ENCODE measurements around the gene GPR37L1.
"Not testable (repeated sequence)": the region's sequence is repeated elsewhere in the genome, so short reads cannot be mapped to it uniquely, and the experiment has no call there.

GPR37L1 gene

DNA sequence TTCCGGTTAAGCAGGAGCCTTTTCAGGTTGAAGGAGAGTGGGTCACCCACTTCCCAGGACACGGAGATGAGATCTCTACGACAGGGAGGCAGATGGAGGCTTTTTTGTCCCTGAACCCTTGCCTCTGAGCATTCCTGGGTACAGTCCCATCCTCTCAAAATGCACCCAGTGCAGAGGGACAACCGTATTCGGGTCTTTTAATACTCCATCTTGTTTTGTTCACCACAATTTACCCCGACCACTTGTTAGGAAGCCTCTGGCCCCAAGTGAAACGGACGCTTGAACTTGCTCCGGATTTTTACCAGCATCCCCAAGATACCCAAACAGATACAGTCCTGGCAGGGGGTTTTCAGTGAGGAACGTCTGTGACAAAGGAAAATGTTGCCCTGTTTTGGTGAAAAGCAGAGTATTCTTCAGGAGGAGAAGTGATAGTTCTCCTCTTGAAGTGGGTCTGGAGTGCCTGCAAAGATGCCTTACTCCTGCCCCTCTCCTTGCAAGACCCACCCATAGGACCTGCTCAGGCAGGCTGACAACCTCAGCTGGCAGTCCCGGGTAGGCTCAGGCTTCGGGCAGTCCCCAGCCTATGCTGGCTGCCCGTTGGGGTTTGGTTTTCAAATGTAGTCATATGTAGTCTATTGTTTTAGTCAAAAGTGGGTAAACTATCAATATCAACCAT lies 22.5 kb downstream of the GPR37L1 start:
- no peaks in the 10 kb centered on the region for H3K36me3 ChIP-seq (ENCODE audit: control insufficient read depth, insufficient read depth, low read length)
- no peaks in the 10 kb centered on the region for H3K9me3 ChIP-seq (ENCODE audit: control insufficient read depth, low read length)
- peak overlapping the region; percentile 65 for H3K4me3 ChIP-seq (ENCODE audit: insufficient read depth, low read depth, low read length)
- 23 to 25% methylated on average over 12 to 13 of the region's 13 CpGs for WGBS, 2 experiments
- H3K27ac ChIP-seq (ENCODE audit: insufficient read depth, low read depth, low read length, poor library complexity, severe bottlenecking), result no peak overlapping the region
- peaks cover 6% of the 10 kb centered on the region for H3K4me1 ChIP-seq (ENCODE audit: control insufficient read depth, insufficient read depth, low read length)
- H3K27me3 ChIP-seq (ENCODE audit: control insufficient read depth, insufficient read depth, low read length, poor library complexity, severe bottlenecking), result peaks cover 9% of the 10 kb centered on the region

DNA sequence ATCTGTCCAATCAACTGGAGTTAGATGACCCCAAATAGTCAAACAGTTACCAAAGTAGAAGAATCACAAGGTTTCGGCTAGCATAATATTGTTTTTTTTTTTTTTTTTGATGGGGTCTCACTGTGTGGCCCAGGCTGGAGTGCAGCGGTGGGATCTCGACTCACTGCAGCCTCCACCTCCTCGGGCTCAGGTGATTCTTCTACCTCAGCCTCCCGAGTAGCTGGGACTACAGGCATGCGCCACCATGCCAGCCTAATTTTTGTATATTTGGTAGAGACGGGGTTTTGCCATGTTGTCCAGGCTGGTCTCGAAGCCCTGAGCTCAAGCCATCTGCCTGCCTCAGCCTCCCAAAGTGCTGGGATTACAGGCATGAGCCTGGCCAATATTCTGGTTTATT lies 23.0 kb downstream of the GPR37L1 start:
- not testable (repeated sequence) for H3K4me3 ChIP-seq (ENCODE audit: insufficient read depth, low read depth, low read length); H3K9me3 ChIP-seq (ENCODE audit: control insufficient read depth, low read length); H3K4me1 ChIP-seq (ENCODE audit: control insufficient read depth, insufficient read depth, low read length); H3K36me3 ChIP-seq (ENCODE audit: control insufficient read depth, insufficient read depth, low read length); H3K27me3 ChIP-seq (ENCODE audit: control insufficient read depth, insufficient read depth, low read length, poor library complexity, severe bottlenecking); H3K27ac ChIP-seq (ENCODE audit: insufficient read depth, low read depth, low read length, poor library complexity, severe bottlenecking)
- 89 to 95% methylated on average over 8 of the region's 8 CpGs for WGBS, 2 experiments

DNA sequence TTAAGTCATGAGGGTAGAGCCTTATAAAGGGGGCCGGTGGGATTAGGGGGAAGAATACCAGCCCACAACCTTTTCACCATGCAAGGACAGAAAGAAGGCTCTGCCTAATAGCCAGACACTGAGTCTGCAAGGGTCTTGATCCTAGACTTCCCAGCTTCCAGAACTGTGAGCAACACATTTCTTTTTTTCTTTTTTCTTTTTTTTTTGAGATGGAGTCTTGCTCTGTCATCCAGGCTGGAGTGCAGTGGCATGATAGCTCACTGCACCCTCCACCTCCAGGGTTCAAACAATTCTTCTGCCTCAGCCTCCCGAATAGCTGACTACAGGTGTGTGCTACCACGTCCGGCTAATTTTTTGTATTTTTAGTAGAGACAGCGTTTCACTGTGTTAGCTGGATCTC lies 23.6 kb downstream of the GPR37L1 start:
- no peaks in the 10 kb centered on the region for H3K36me3 ChIP-seq (ENCODE audit: control insufficient read depth, insufficient read depth, low read length)
- H3K27ac ChIP-seq (ENCODE audit: insufficient read depth, low read depth, low read length, poor library complexity, severe bottlenecking), result no peak overlapping the region
- peaks cover 9% of the 10 kb centered on the region for H3K27me3 ChIP-seq (ENCODE audit: control insufficient read depth, insufficient read depth, low read length, poor library complexity, severe bottlenecking)
- no peaks in the 10 kb centered on the region for H3K9me3 ChIP-seq (ENCODE audit: control insufficient read depth, low read length)
- no peak overlapping the region for H3K4me3 ChIP-seq (ENCODE audit: insufficient read depth, low read depth, low read length)
- H3K4me1 ChIP-seq (ENCODE audit: control insufficient read depth, insufficient read depth, low read length), result peaks cover 6% of the 10 kb centered on the region
- WGBS, 2 experiments, result 94 to 95% methylated on average over 5 of the region's 5 CpGs

DNA sequence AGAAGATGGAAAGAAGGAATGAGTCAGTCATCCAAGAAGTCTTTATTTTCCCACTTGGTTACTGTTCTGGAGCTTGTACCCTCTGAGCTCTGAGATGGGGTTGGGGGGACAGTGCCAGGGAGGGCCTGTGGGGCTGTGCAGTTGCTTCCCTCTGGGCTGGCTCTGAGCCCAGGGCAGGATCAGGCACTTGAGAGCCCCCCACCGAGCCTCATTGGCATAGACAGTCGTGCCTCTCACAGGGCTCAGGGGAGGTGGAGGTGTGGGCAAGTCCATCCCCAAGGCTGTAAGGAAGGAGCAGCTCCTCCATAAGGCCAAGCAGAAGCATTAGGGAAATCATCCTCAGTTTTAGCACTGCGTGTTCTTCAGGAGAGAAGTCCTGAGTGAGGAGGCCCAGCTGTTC lies 24.3 kb downstream of the GPR37L1 start:
- peaks cover 6% of the 10 kb centered on the region for H3K4me1 ChIP-seq (ENCODE audit: control insufficient read depth, insufficient read depth, low read length)
- peaks cover 9% of the 10 kb centered on the region for H3K27me3 ChIP-seq (ENCODE audit: control insufficient read depth, insufficient read depth, low read length, poor library complexity, severe bottlenecking)
- no peak overlapping the region for H3K27ac ChIP-seq (ENCODE audit: insufficient read depth, low read depth, low read length, poor library complexity, severe bottlenecking)
- WGBS, 2 experiments, result 70 to 83% methylated on average over 3 of the region's 3 CpGs
- no peak overlapping the region for H3K4me3 ChIP-seq (ENCODE audit: insufficient read depth, low read depth, low read length)
- H3K36me3 ChIP-seq (ENCODE audit: control insufficient read depth, insufficient read depth, low read length), result no peaks in the 10 kb centered on the region
- no peaks in the 10 kb centered on the region for H3K9me3 ChIP-seq (ENCODE audit: control insufficient read depth, low read length)

DNA sequence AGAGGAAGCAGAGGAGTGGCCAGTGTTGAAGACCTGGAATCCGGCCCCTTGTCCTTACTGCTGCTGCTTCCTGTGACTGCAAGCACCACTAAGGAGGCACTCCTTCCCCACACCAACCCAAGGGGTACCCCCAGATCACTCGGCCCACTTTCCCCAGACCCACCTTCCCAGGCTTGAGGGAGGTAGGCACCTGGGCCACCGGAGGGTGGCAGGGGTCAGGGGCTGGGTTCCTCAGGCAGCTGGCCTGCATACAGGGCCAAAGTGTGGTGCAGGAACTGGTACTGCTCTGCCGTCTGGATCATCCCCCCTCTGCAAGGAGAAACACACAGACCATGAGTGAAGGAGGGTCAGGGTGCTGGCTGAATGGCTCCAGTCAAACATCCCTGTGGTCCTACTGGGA lies 25.7 kb downstream of the GPR37L1 start:
- Histone ChIP-seq H3K4me1 (ENCODE audit: control insufficient read depth, insufficient read depth, low read length) (peaks cover 1% of the 10 kb centered on the region), H3K4me3 (ENCODE audit: insufficient read depth, low read depth, low read length) (no peak overlapping the region), H3K9me3 (ENCODE audit: control insufficient read depth, low read length) (no peaks in the 10 kb centered on the region), H3K27ac (ENCODE audit: insufficient read depth, low read depth, low read length, poor library complexity, severe bottlenecking) (no peak overlapping the region), H3K27me3 (ENCODE audit: control insufficient read depth, insufficient read depth, low read length, poor library complexity, severe bottlenecking) (peaks cover 9% of the 10 kb centered on the region), H3K36me3 (ENCODE audit: control insufficient read depth, insufficient read depth, low read length) (no peaks in the 10 kb centered on the region)
- WGBS, 2 experiments, result 89 to 93% methylated on average over 4 of the region's 4 CpGs

DNA sequence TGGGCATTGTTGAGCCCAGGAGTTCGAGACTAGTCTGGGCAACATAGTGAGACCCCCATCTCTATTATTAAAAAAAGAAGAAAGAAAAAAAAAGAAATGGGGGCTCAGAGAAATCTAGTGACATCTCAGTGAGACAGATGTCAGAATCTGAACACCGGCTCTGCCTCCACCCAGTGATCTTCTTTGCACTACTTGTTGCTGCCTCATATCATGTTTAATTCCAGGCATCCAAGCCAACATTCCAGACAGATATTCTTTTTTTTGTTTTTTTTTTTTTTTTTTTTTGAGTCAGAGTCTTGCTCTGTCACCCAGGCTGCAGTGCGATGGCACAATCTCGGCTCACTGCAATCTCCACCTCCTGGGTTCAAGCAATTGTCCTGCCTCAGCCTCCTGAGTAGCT lies 26.8 kb downstream of the GPR37L1 start:
- H3K27ac ChIP-seq (ENCODE audit: insufficient read depth, low read depth, low read length, poor library complexity, severe bottlenecking), result no peak overlapping the region
- WGBS, 2 experiments, result 90 to 97% methylated on average over 4 of the region's 4 CpGs
- peaks cover 9% of the 10 kb centered on the region for H3K27me3 ChIP-seq (ENCODE audit: control insufficient read depth, insufficient read depth, low read length, poor library complexity, severe bottlenecking)
- H3K4me1 ChIP-seq (ENCODE audit: control insufficient read depth, insufficient read depth, low read length), result no peaks in the 10 kb centered on the region
- H3K36me3 ChIP-seq (ENCODE audit: control insufficient read depth, insufficient read depth, low read length), result no peaks in the 10 kb centered on the region
- H3K4me3 ChIP-seq (ENCODE audit: insufficient read depth, low read depth, low read length), result no peak overlapping the region
- no peaks in the 10 kb centered on the region for H3K9me3 ChIP-seq (ENCODE audit: control insufficient read depth, low read length)

DNA sequence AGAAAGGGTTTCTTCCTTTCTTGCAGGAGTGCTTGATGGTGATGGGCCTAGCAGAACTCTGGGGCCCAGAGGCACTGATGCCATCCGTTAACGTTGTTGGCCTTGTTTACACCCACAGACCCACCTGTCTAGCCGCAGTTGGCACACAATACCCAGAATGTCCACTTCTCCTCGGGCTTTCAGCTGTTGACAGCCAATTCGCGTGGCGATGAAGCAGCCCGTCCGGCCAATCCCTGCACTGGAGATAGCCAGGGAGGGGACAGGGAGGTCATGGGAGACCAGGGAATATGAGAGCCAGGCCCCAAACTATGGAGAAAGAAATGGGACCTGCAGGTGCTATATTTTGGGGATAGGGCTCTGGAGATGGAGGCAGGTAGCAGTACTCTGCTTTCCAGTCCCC lies 27.5 kb downstream of the GPR37L1 start:
- 92 to 95% methylated on average over 9 of the region's 9 CpGs for WGBS, 2 experiments
- Histone ChIP-seq H3K4me3 (ENCODE audit: insufficient read depth, low read depth, low read length) (no peak overlapping the region), H3K9me3 (ENCODE audit: control insufficient read depth, low read length) (no peaks in the 10 kb centered on the region), H3K4me1 (ENCODE audit: control insufficient read depth, insufficient read depth, low read length) (no peaks in the 10 kb centered on the region), H3K27me3 (ENCODE audit: control insufficient read depth, insufficient read depth, low read length, poor library complexity, severe bottlenecking) (peaks cover 3% of the 10 kb centered on the region), H3K36me3 (ENCODE audit: control insufficient read depth, insufficient read depth, low read length) (no peaks in the 10 kb centered on the region), H3K27ac (ENCODE audit: insufficient read depth, low read depth, low read length, poor library complexity, severe bottlenecking) (no peak overlapping the region)

DNA sequence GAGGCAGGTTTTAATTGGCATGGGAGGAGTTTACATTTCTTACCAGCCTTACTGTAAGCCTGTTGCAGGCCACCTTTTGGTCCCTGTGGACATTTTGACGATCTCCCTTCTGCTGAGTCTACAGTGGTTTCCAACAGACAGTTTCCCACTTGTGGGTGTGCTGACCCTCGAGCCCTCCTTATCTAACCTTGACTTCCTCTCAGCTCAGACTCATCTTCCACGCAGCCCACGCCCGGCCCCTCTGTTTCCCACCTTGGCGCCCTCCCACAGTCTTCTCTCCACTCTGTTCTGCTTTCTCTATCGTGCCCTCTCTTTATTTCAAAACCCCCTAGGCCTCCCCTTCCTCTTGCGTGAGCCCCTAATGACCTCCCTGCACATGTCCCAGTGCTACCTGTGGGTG lies 27.9 kb downstream of the GPR37L1 start:
- H3K4me3 ChIP-seq (ENCODE audit: insufficient read depth, low read depth, low read length), result no peak overlapping the region
- no peak overlapping the region for H3K27ac ChIP-seq (ENCODE audit: insufficient read depth, low read depth, low read length, poor library complexity, severe bottlenecking)
- H3K27me3 ChIP-seq (ENCODE audit: control insufficient read depth, insufficient read depth, low read length, poor library complexity, severe bottlenecking), result no peaks in the 10 kb centered on the region
- H3K9me3 ChIP-seq (ENCODE audit: control insufficient read depth, low read length), result no peaks in the 10 kb centered on the region
- no peaks in the 10 kb centered on the region for H3K36me3 ChIP-seq (ENCODE audit: control insufficient read depth, insufficient read depth, low read length)
- H3K4me1 ChIP-seq (ENCODE audit: control insufficient read depth, insufficient read depth, low read length), result no peaks in the 10 kb centered on the region
- 92 to 93% methylated on average over 8 of the region's 8 CpGs for WGBS, 2 experiments

DNA sequence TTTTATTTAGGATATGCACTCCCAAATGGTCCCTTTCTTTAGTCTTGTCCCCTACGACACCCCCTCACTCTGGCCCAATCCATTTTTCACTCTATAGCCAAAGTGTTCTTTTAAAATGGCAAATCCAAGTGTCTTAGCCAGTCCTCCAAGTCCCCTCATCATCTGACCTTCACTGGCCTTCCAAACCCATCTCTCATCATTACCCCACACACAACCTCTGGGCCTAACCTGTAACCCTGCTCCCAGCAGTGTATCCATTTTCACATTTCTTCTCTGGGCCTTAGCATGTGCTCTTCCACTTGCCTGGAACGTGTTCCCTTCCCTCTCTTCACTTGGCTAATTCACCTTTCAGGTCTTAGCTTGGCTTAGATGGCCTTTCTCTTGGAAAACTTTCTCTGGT lies 28.3 kb downstream of the GPR37L1 start:
- WGBS, 2 experiments, result 81 to 88% methylated on average over 2 of the region's 2 CpGs
- Histone ChIP-seq H3K36me3 (ENCODE audit: control insufficient read depth, insufficient read depth, low read length) (no peaks in the 10 kb centered on the region), H3K27me3 (ENCODE audit: control insufficient read depth, insufficient read depth, low read length, poor library complexity, severe bottlenecking) (no peaks in the 10 kb centered on the region), H3K4me3 (ENCODE audit: insufficient read depth, low read depth, low read length) (no peak overlapping the region), H3K9me3 (ENCODE audit: control insufficient read depth, low read length) (no peaks in the 10 kb centered on the region), H3K4me1 (ENCODE audit: control insufficient read depth, insufficient read depth, low read length) (no peaks in the 10 kb centered on the region), H3K27ac (ENCODE audit: insufficient read depth, low read depth, low read length, poor library complexity, severe bottlenecking) (no peak overlapping the region)

DNA sequence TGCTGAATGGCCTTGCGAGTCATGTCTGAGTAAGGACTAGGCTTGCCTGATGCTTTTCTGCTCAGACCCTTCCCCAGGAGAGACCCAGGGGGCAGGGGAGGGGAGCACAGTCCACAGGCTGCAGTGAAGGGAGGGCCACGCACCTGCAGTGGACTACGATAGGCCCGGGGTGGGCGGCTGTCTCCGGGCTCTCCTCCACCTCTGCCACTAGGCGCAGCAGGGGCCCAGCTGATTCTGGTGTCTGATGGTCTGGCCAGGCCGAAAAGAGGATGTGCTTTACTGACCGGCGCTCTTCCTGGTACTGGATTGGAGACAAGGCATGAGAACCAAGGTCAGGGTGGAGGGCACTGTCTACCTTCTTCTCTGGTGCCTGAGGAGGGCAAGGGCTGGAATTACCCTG lies 29.7 kb downstream of the GPR37L1 start:
- Histone ChIP-seq H3K27ac (ENCODE audit: insufficient read depth, low read depth, low read length, poor library complexity, severe bottlenecking) (no peak overlapping the region), H3K4me3 (ENCODE audit: insufficient read depth, low read depth, low read length) (no peak overlapping the region), H3K27me3 (ENCODE audit: control insufficient read depth, insufficient read depth, low read length, poor library complexity, severe bottlenecking) (no peaks in the 10 kb centered on the region), H3K9me3 (ENCODE audit: control insufficient read depth, low read length) (no peaks in the 10 kb centered on the region), H3K4me1 (ENCODE audit: control insufficient read depth, insufficient read depth, low read length) (no peaks in the 10 kb centered on the region), H3K36me3 (ENCODE audit: control insufficient read depth, insufficient read depth, low read length) (no peaks in the 10 kb centered on the region)
- WGBS, 2 experiments, result 81 to 82% methylated on average over 10 of the region's 10 CpGs

DNA sequence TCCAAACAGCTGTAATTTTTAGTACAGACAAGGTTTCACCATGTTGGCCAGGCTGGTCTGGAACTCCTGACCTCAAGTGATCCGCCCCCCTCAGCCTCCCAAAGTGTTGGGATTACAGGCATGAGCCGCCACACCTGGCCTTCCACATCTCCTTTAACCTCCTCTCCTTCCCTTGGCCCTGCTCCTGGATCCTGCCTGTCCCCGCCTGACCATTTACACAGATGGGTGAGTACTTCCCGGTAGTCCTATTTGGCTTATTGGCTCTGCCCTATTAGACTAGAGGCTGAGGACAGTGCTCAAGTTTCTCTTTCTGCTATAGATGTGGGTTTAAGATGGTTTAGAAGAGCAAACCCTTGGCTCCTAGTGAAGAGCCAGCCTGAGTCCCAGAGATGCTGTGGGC lies 30.6 kb downstream of the GPR37L1 start:
- WGBS, 2 experiments, result 93 to 99% methylated on average over 4 of the region's 4 CpGs
- no peaks in the 10 kb centered on the region for H3K4me1 ChIP-seq (ENCODE audit: control insufficient read depth, insufficient read depth, low read length)
- H3K4me3 ChIP-seq (ENCODE audit: insufficient read depth, low read depth, low read length), result no peak overlapping the region
- no peaks in the 10 kb centered on the region for H3K27me3 ChIP-seq (ENCODE audit: control insufficient read depth, insufficient read depth, low read length, poor library complexity, severe bottlenecking)
- no peaks in the 10 kb centered on the region for H3K9me3 ChIP-seq (ENCODE audit: control insufficient read depth, low read length)
- H3K36me3 ChIP-seq (ENCODE audit: control insufficient read depth, insufficient read depth, low read length), result no peaks in the 10 kb centered on the region
- no peak overlapping the region for H3K27ac ChIP-seq (ENCODE audit: insufficient read depth, low read depth, low read length, poor library complexity, severe bottlenecking)

All from ectodermal cell (in vitro differentiated cells).